SIG-M5 treated with dmso at 0.1 percent for 504 hours (cell line): ENCODE data around the gene CIDEB.
A peak's percentile ranks its signal among the peaks of the same experiment; 100 is the strongest.

ENCODE experiments used
- DNase-seq: peaks from one replicate; lab custom pipeline; 2025; ENCODE audit not compliant: unreplicated experiment; lab: John Stamatoyannopoulos, UW

The CIDEB gene

DNA sequence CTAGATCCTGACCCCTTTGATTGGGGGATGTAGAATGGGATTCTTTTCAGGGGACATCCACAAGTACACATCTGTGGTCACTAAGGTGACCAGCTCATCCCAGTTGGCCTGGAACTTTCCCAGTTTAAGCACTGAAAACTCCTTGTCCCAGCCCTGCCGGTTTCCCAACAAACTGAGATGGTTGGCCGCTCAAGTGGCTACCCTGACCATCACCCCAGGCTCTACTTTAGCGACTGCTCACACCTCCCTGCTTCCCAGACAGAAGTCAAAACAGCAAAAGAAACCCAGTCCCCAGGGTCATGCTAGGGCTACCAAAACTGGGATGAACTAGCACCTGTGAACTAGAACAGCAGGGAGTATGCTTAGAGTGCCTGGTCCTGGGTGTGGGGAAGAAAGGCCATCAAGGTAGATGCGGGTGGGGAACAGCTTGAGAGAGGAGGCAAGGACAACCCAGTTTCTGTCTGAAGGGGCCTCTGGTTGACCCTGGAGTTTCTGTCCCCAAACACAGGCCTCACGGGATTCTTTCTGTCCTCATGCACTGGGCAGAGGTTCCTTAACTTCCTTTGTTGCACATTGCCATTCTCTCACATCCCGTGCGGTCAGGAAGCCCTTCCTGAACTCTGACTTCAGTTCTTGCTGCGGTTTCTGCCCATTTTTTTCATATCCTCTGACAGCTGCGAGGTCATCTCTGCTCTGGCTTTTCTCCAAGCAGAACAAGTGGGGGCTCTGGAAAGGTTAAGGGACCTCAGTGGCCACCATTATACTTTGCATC is 5.1 kb upstream of the CIDEB start:
- DNase-seq: peak; percentile 70

DNA sequence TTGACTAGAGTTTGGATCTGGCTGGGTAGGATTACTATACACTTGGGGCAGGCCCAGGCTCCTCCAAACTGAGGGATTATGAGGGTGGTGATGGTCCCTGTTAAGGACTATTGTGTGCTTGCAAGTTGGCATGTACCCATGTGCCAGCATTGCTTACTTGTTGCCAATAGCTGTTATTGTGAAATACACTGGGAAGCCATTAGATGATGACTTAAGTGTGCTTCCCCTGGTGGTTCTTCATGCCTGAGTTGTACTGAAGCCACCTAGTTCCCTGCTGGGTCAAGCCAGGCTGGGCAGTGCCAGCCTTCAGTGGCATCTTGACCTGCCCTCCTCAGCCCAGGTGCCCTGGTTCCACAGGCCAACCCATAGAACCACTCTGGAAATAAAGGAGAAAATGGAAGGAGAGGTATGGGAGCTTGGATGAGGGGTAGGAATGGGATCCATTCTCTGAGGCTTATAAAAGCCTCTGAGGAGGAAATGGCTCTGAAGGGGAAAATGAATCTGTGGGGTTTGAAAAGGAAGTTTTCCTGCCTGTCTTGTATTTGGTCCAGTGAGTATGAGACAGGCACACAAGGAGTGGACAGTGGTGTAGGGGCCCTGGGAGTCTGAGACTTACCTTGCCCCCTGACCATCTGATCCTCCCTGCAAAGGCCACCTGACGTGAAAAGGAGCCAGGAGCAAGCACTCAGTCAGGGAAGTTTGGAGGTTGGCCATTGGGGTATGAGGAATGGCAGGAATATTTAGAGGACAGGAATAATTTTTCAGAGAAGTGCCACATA is 4.2 kb upstream of the CIDEB start:
- DNase-seq: peak; percentile 25

DNA sequence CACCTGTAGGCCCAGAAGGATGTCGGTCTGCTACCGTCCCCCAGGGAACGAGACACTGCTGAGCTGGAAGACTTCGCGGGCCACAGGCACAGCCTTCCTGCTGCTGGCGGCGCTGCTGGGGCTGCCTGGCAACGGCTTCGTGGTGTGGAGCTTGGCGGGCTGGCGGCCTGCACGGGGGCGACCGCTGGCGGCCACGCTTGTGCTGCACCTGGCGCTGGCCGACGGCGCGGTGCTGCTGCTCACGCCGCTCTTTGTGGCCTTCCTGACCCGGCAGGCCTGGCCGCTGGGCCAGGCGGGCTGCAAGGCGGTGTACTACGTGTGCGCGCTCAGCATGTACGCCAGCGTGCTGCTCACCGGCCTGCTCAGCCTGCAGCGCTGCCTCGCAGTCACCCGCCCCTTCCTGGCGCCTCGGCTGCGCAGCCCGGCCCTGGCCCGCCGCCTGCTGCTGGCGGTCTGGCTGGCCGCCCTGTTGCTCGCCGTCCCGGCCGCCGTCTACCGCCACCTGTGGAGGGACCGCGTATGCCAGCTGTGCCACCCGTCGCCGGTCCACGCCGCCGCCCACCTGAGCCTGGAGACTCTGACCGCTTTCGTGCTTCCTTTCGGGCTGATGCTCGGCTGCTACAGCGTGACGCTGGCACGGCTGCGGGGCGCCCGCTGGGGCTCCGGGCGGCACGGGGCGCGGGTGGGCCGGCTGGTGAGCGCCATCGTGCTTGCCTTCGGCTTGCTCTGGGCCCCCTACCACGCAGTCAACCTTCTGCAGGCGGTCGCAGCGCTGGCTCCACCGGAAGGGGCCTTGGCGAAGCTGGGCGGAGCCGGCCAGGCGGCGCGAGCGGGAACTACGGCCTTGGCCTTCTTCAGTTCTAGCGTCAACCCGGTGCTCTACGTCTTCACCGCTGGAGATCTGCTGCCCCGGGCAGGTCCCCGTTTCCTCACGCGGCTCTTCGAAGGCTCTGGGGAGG is 3.1 kb upstream of the CIDEB start, which contains the start of gene LTB4R:
Gene LTB4R (plus strand): TSS at position 857 of the 959 bp plus-strand sequence. CDS start 4,150 bp downstream, outside the sequence.
- peak; percentile 22 for DNase-seq

DNA sequence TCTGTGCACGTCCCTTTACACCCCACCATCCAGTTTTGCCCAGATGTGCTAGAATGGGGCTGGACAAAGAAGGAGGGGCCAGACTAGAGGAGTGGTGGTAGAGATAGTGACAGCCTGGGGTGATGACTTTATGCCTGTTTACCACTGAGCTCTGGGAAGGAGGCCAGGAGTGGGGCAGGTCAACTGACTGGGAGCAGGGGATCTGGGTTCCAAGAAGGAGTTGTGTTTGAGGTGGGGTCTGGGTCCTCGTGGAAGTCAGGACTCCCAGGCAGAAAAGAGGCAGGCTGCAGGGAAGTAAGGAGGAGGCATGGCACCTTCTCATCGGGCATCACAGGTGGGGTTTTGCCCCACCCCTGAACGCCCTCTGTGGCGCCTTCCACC is 2.5 kb upstream of the CIDEB start:
- no peak for DNase-seq

DNA sequence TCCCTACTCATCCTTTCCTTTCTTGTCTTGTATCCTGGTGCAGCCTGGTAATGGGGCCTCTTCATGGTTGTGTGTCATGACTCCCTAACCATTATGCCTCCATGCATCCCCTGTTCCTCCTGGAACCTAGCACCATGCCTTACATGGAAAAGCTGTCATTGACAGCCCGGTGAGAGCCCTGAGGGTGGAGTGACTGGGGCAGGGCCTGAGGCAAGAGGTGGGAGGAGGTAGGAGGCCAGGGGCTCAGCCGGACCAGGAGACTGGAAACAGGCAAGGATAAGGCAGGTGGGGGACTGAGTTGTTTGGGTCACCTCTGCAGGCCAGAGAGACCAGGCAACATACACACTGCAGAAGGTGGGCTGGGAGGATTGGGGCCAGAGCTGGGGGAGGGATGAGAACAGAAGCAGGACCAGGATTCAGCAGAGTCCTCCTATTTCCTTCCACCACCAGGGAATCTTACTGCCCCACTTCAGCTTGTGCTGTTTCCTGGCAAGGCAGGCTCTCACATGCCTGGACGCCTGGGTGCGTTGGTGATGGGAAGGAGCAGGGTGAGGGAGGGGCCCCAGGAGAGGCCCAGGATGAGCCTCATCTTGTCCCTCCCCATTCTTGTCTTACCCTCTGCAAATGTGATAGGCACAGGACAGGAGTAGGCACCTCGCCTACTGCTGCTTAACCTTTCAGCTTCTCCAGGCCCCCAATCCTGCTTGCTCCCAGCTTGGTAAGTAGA is 1.9 kb upstream of the CIDEB start, which contains the start of gene LTB4R2:
Gene LTB4R2 (plus strand): TSS at position 603 of the 727 bp plus-strand sequence. CDS start 525 bp downstream, outside the sequence.
- no peak for DNase-seq

DNA sequence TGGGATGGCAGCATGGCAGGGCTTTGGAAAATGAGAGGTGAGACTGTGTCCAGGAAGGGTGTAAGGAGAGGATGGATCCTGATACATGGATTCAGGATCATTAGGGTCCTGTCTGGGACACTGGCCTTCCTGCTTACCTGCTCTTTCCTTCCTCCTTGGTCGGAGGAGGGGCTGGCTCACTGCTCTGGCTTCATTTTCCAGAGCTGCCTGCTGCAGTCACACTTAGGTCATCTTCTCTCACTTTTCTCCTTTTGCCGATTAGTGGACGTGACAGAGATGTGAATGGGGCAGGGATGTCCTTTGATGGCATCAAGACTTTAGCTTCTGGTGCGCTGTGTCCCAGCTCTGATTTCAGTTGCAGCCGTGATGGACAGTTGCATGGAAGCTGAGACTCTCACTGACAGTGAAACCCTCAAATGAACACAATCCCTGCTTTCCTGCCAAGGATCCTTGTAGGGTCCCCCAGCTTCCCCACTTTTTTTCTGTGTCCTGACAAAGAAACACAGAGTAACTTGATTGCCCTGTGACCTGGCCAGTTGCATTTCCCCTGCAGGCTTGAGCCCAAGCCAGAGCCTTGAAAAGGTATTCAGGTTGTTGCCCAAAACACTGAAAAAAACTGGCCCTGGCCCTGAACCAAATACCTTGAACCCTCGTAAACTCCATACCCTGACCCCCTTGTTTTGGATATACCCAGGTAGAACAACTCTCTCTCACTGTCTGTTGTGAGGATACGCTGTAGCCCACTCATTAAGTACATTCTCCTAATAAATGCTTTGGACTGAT is 756 bp upstream of the CIDEB start:
- no peak for DNase-seq

DNA sequence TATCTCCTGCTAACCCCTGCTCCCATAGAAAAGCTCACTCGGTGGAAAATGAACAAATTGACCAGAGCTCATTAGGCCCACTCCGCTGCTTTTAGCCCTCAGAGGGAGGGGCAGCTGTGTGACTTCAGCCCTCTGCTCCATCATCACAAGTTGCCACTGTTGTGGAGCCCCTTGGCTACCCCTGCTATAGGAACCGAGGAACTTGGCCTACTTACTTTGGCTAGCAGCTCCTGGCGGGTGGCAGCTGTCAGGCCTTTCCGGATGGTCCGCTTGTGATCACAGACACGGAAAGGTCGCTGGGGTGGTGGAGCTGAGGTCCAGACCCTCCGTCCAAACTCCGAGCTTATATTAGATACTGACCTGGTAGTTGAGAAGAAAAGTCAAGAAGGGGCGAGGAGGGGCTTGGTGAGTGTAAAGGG is 612 bp downstream of the CIDEB start:
- DNase-seq: no peak

DNA sequence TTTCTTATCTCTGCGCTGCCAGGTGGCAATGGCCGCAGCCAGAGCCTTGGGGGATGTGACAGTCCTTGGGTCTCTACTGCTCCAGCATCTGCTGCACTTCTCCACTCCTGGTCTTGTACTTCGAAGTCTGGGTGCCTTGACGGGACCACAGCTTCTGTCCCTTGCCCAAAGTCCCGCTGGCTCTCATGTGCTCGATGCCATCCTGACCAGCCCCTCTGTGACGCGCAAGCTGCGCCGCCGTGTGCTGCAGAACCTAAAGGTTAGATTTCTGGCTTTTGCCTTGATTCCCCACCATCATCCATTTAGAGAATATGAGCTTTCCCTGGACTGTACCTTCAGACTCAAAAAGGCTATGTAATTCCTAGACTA is 3.8 kb downstream of the CIDEB start:
- no peak for DNase-seq

DNA sequence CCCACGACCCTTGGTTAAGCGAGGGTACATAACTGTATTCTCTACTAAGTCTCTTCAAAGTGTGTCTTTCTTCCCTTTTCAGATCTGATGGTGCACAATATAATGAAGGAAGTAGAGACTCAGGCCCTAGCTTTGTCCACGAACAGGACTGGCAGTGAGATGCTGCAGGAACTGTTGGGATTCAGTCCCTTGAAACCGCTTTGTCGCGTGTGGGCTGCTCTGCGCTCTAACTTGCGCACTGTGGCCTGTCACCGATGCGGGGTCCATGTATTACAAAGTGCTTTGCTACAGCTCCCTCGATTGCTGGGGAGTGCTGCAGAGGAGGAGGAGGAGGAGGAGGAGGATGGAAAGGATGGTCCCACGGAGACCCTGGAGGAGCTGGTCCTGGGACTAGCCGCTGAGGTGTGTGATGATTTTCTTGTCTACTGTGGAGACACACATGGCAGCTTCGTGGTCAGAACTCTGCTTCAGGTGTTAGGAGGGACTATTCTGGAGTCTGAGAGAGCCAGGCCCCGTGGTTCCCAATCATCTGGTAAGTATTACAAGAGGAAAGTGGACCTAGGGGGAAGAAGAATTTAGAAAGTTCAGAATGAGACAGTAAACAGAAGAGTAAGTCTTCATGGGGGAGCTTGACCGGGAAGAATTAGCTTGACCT is 7.3 kb downstream of the CIDEB start:
- DNase-seq: no peak

DNA sequence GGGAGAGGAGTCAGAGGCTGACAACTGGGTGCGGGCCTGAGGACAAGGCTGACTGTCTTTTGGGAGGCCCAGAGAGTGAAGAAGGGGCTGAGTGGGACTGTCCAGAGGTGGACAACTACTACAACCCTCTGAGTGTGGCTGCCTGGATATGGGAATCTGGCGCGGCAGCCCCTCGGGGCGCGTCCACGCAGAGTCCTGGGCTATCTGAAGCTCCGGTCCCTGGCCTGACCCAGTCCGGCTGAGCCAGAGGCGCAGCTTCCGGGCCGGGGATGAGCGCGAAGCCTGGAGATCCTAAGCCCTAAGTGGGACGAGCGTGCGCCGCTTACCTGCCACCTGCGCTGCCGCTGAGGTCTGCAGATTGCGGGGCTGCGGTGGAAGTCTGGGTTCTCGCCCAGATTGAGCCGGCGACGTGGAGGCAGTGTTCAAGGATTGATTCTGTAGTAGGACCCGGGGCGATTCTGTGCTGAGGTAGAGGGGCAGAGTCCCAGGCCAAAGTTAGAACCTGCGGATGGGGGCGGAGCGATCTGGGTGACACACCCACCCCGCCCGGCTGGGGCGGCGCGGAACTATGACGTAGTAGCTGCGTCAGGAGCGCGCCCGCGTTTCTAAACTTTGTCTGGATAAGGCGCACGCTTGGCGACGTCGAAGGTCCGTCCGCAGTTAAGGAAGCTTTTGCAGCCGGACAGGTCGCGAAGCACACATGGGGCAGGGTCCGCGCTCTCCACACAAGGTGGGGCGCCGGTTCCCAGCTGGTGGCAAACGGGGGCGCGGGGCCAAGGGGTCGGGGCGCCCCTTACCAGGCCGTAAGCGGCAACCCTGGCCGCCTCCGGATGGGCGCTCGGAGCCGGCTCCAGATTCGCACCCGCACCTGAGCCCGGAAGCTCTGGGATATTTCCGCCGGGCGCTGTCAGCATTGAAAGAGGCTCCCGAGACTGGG is 8.3 kb downstream of the CIDEB start, which contains the start of the genes DHRS1 and NOP9:
Gene DHRS1 (minus strand): TSS at position 526 of the 937 bp plus-strand sequence. CDS start 674 bp downstream, outside the sequence.
Gene NOP9 (plus strand): TSS at position 596 of the 937 bp plus-strand sequence. CDS start 105 bp downstream, at position 701.
- peak; percentile 87 for DNase-seq

DNA sequence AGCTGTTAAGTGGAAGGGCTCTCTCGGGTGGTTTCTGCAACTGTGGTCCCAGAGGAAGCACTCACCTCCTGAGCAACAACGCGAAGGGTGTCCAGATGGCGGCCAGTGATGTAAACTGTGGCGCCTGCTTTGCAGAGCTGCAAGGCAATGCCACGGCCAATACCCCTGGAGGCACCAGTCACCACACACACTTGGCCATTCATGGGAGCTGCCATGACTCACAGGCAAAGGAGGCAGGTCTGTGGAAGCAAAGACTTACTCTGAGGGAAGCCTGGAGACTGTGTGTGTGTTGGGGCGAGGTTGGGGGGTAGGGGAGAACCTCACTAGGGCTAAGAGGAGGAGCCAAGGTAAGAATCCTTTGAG is 8.9 kb downstream of the CIDEB start:
- DNase-seq: peak; percentile 26

DNA sequence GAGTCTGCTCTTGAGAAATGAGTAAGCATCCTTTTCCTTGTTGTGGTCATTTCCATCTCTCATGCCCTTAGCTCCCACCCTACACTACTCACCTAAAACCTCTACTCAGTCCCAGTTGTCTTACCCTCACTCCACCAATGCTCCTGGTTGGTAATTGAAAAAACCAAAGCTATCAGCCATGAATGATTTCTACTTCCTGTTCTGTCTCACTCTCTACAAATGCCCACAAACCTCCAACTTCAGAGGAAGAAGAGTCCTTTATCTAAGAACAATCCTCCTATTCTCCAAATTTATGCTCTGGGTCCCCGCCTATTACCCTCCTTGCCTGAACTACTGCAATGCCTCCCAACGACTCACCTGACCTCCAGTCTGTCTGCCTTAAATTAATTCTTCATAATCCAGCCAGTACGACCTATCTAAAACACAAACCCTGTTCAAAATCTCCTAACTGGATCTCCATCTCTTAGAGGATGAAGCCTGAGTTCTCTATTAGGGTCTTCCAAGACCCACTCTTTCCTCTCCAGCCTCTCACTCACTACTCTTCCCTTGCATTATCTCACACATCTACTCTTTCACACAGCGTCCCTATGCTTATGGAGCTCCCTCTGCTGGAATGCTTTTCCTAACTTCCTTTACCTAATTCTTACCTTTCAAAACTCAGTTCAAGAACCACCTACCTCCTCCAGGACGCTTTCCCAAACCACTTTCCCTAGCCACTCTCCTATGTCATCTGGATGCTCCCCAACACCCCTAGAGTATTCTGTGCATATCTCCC is 10.4 kb downstream of the CIDEB start:
- peak; percentile 37 for DNase-seq

DNA sequence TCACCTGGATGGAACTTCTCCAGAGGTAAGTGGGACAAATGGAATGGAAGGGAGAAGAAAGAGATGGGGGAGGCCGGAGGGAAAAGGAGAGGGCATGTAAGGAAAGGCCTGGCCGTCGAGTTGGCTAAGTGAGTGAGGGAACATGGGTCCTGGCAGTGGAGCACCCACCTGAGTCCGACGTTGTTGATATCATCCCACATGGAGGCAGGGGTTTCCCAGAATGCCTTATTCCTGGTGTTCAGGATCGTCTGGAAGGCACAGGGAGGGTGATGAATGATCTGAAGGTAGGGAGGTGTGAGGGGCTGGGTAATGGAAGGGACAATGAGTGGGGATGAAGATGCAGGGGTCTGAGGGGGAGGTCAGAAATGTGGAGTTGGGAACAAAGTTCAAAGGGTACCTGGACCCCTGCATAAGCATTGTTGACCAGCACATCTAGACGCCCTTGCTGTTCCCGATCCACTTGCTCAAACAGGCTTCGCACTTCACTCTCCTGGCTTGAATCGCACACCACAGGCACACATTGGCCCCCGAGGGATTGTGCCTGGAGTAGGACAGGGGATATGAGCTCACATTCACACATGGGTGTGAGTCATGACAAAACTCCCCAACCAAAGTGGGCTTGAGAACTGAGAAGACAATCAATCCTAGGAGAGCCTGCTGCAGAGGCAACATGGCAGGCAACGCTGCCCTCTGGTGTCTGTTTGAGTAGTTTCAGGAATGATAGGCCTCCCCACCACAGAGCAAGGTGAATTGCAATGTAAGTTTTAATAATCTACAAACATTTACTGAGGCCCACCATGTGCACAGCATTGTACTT is 11.2 kb downstream of the CIDEB start:
- DNase-seq: peak; percentile 75

DNA sequence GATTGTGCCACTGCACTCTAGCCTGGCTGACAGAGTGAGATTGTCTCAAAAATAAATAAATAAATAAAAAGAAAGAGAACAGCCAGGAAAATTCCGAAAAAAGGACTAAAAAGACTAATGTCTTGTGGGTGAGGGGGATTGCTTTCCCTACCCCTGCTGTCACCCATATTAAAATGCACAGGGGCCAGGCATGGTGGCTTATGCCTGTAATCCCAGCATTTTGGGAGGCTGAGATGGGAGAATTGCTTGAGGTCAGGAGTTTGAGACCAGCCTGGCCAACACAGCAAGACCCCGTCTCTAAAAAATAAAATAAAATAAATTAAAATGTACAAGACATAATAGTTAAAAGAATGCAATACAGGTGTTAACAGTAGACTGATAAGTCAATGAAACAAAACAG is 14.3 kb downstream of the CIDEB start:
- no peak for DNase-seq

DNA sequence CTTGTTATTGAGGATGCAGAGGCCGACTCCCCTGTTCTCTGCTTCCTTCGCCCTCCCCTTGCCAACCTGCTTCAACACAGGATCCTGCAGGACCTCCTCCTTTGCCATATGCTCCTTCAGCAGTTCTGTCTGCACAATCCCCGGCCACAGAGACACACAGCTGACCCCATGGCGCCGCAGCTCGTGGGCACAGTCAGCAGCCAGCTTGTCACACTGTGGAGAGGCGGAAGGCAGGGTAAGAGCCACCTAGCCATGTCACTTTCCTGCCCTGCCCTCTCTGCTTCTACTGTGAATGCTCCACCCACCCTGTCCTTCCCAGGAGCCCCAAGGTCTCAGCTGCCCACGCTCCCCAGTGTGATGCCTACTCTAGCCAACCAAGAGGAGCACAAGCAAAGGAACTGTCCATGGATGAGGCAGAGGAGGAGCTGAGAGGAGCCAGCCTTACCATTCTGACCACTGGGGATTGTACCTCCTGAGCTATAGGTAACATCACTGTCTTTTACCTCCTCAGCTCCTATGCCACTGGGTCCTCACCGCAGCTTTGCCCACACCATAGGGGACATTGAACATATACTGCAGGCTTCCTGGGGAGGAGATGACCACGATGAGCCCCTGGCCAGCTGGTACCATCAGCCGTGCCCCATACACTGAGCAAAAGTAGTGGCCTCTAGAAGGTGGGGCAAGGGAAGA is 15.5 kb downstream of the CIDEB start:
- DNase-seq: no peak
